SU-DHL-6 (cell line): ENCODE measurements around the gene SLC35B2.

Source experiments
- H2AFZ ChIP-seq: fragments of 200-600 bp; sonication (generic); 2 replicates; pipeline ENCODE4 v1.6.1; 2014; ENCODE audit warnings: low read depth, mild to moderate bottlenecking, moderate library complexity, mixed read lengths, antibody characterized with exemption, low read length; ENCODE audit not compliant: severe bottlenecking
- H3F3A ChIP-seq: fragments of 200-600 bp; shearing (Covaris generic); 2 replicates; pipeline ENCODE4 v1.6.0; 2016; ENCODE audit warnings: antibody characterized with exemption, mild to moderate bottlenecking; ENCODE audit not compliant: insufficient read depth
- H3K27ac ChIP-seq: fragments of 200-600 bp; sonication (generic); 2 replicates; pipeline ENCODE4 v1.5.1; 2016; ENCODE audit warnings: low read depth, mild to moderate bottlenecking, low read length, moderate library complexity, mixed read lengths
- H3K27me3 ChIP-seq: fragments of 200-600 bp; sonication (generic), shearing (Covaris generic); 2 replicates; pipeline ENCODE4 v1.6.0; 2014; ENCODE audit warnings: mild to moderate bottlenecking, low read length
- H3K36me3 ChIP-seq: fragments of 200-600 bp; sonication (generic); 2 replicates; pipeline ENCODE4 v1.6.1; 2014; ENCODE audit warnings: mild to moderate bottlenecking, low read length, mixed read lengths
- H3K4me2 ChIP-seq: fragments of 300-600, 200-600 bp; shearing (Covaris generic), sonication (generic); 2 replicates; pipeline ENCODE4 v1.6.0; 2014; ENCODE audit warnings: low read length, low read depth, mild to moderate bottlenecking; ENCODE audit not compliant: poor library complexity, severe bottlenecking
- H3K4me3 ChIP-seq: fragments of 200-600 bp; sonication (generic); 2 replicates; pipeline ENCODE4 v1.5.1; 2014; ENCODE audit warnings: antibody characterized with exemption, low read length, mild to moderate bottlenecking, mixed read lengths; ENCODE audit not compliant: insufficient read depth, poor library complexity, severe bottlenecking
- H3K79me2 ChIP-seq: fragments of 200-600 bp; sonication (generic); 2 replicates; pipeline ENCODE4 v1.6.1; 2014; ENCODE audit warnings: mild to moderate bottlenecking, low read length, moderate library complexity; ENCODE audit not compliant: insufficient read depth
- H3K9ac ChIP-seq: fragments of 200-600 bp; sonication (generic); 2 replicates; pipeline ENCODE4 v1.7.0; 2014; ENCODE audit warnings: mild to moderate bottlenecking, low read length
- H3K9me2 ChIP-seq: fragments of 200-600 bp; sonication (generic); replicated peaks from 2 replicates; pipeline ENCODE4 v1.6.1; 2014; ENCODE audit warnings: low read length; ENCODE audit not compliant: insufficient read depth
- H3K9me3 ChIP-seq: fragments of 200-600 bp; sonication (generic); 2 replicates; pipeline ENCODE4 v1.6.1; 2014; ENCODE audit warnings: low read length, mixed read lengths; ENCODE audit not compliant: insufficient read depth
- H4K20me1 ChIP-seq: fragments of 200-600 bp; sonication (generic); 2 replicates; pipeline ENCODE4 v1.6.1; 2014; ENCODE audit warnings: low read depth, mild to moderate bottlenecking, antibody characterized with exemption, low read length, moderate library complexity, mixed read lengths
- CTCF ChIP-seq: fragments of 200-600 bp; sonication (generic); IDR thresholded peaks from one replicate; pipeline ENCODE4 v1.5.1; 2017; ENCODE audit warnings: antibody characterized with exemption, mild to moderate bottlenecking, low read length, moderate library complexity; ENCODE audit not compliant: insufficient read depth, poor library complexity, severe bottlenecking
- EZH2phosphoT487 ChIP-seq: fragments of 200-600 bp; sonication (generic), shearing (Covaris generic); conservative IDR thresholded peaks from 2 replicates; pipeline ENCODE4 v1.6.1; 2018; ENCODE audit warnings: mild to moderate bottlenecking, antibody characterized with exemption, low read length, moderate library complexity, mixed read lengths

SLC35B2 gene

GRCh38 chr6:44216677-44217331 is 40.5 kb downstream of the SLC35B2 start, which contains the start of gene MYMX:
TSS of gene MYMX (plus strand) at chr6:44216926. CDS start at chr6:44217472, 546 bp downstream.
- no peaks in the 10 kb centered on the region for H3K9me3 ChIP-seq
- H3K79me2 ChIP-seq, result no peaks in the 10 kb centered on the region
- H3K27ac ChIP-seq, result no peak within 1 kb of the TSS
- H3K9ac ChIP-seq, result no peak within 1 kb of the TSS
- H3K36me3 ChIP-seq, result no peaks in the 10 kb centered on the region
- H3K4me2 ChIP-seq, result no peak within 1 kb of the TSS
- no peaks in the 10 kb centered on the region for H3K9me2 ChIP-seq
- H3K27me3 ChIP-seq, result no peaks in the 10 kb centered on the region
- H4K20me1 ChIP-seq, result no peaks in the 10 kb centered on the region
- no peak within 1 kb of the TSS for H2AFZ ChIP-seq
- no peak within 1 kb of the TSS for H3K4me3 ChIP-seq
- TF ChIP-seq CTCF, result no peak
- no peak for TF ChIP-seq EZH2phosphoT487
- H3F3A ChIP-seq, result peaks cover 14% of the 10 kb centered on the region

- TF ChIP-seq CTCF, result no peak
- TF ChIP-seq EZH2phosphoT487, result no peak
- Histone ChIP-seq H4K20me1 (no peaks in the 10 kb centered on the region), H3K79me2 (no peaks in the 10 kb centered on the region), H3K36me3 (no peaks in the 10 kb centered on the region), H3K9ac (no peak overlapping the region), H3K27ac (no peak overlapping the region), H3K4me3 (no peak overlapping the region), H3K9me3 (no peaks in the 10 kb centered on the region), H3F3A (0 out of 2 replicates have a peak, but pooled peaks cover 3% of the 10 kb centered on the region), H3K27me3 (no peaks in the 10 kb centered on the region), H2AFZ (no peak overlapping the region), H3K9me2 (no peaks in the 10 kb centered on the region), H3K4me2 (no peak overlapping the region)
Observed at GRCh38 chr6:44214307-44214706, 43.0 kb downstream of the SLC35B2 start.

- no peaks in the 10 kb centered on the region for H3F3A ChIP-seq
- no peaks in the 10 kb centered on the region for H3K79me2 ChIP-seq
- H3K27me3 ChIP-seq, result no peaks in the 10 kb centered on the region
- no peak overlapping the region for H3K9ac ChIP-seq
- H3K9me2 ChIP-seq, result no peaks in the 10 kb centered on the region
- no peak for TF ChIP-seq CTCF
- H2AFZ ChIP-seq, result no peak overlapping the region
- no peak overlapping the region for H3K4me2 ChIP-seq
- no peak overlapping the region for H3K4me3 ChIP-seq
- no peaks in the 10 kb centered on the region for H4K20me1 ChIP-seq
- H3K9me3 ChIP-seq, result no peaks in the 10 kb centered on the region
- no peaks in the 10 kb centered on the region for H3K36me3 ChIP-seq
- no peak overlapping the region for H3K27ac ChIP-seq
Observed at GRCh38 chr6:44211284-44211683, 46.0 kb downstream of the SLC35B2 start.
